ENCODE measurements around the gene OR11A1.

The OR11A1 gene, protein sequence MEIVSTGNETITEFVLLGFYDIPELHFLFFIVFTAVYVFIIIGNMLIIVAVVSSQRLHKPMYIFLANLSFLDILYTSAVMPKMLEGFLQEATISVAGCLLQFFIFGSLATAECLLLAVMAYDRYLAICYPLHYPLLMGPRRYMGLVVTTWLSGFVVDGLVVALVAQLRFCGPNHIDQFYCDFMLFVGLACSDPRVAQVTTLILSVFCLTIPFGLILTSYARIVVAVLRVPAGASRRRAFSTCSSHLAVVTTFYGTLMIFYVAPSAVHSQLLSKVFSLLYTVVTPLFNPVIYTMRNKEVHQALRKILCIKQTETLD

DNA sequence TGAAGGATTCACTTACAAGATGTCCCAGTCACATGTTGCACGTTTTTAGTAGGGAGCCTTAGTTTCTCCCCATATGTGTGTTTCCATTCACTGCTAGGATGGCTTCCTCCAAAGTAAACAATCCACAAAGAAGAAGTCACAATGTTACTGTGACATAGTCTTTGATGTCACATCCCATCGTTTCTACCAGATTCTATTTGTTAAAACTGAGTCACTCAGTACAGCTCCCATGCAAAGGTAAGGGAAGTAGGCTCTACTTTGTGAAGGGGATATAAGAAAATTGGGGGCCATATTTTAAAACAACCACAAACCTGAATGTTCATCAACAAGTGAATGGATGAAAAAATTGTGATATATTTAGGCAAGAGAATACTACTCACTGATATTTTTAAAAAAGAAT is at the start of gene OR11A1, which contains the start of gene OR2H1:
OR11A1 (minus strand) TSS at position 101 of the 400 bp plus-strand sequence. CDS start 29,430 bp downstream, outside the sequence.
OR2H1 (plus strand) TSS at position 185 of the 400 bp plus-strand sequence. CDS start 4,615 bp downstream, outside the sequence.
- DNase-seq, result no peak

- DNase-seq, result no peak
Observed at GRCh38 chr6:29506446-29507067, 49.7 kb upstream of the OR11A1 start.

- no peak for DNase-seq
Observed at GRCh38 chr6:29505808-29506207, 48.9 kb upstream of the OR11A1 start.

- DNase-seq, result no peak
Observed at GRCh38 chr6:29504961-29505360, 48.1 kb upstream of the OR11A1 start.

- no peak for DNase-seq
Observed at GRCh38 chr6:29502597-29502996, 45.7 kb upstream of the OR11A1 start.

DNA sequence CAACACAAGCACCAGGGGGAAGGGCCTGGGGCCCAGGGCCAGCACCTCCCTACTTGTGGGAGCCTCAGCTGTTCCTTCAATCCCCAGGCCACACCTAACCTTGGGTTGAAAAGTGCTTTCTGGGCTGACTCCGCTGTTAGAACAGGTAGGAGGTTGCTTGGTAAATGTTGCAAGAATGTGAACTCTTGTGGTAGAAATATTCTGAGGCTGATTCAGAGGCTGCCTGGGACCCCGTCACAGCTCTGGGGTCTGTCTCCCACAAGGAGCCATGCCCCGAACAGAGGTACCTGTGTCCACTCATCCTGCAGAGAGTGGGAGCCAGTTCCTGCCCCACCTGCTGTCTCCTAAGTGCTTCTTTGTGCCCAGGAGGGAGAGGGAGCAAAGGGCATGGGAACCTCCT is 45.3 kb upstream of the OR11A1 start:
- DNase-seq, result no peak

- DNase-seq, result no peak
Observed at GRCh38 chr6:29501106-29501505, 44.2 kb upstream of the OR11A1 start.

- DNase-seq, result no peak
Observed at GRCh38 chr6:29500594-29500993, 43.7 kb upstream of the OR11A1 start.

- no peak for DNase-seq
Observed at GRCh38 chr6:29499704-29500103, 42.8 kb upstream of the OR11A1 start.

- no peak for DNase-seq
Observed at GRCh38 chr6:29496961-29497360, 40.1 kb upstream of the OR11A1 start.

GRCh38 chr6:29495571-29495970 is 38.7 kb upstream of the OR11A1 start:
- DNase-seq, result no peak

DNA sequence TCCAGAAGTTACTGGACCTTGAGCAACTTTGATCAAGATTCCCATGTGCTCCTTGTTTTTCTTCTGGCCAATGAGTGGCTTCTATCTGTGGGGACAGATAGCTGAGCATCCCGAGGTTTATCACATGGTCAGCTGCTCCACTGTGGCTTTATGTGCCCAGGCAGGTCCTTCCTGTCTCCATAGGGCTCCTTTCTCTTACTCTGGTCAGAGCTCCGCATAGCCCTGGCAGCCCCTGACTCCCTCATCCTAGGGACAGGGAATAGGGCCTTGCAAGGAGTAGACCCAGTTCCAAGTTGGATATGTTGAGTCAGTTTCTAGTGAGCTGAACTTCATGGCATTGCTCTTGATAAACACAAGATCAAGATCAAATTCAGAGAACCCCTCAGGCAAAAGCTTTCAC is 37.3 kb upstream of the OR11A1 start:
- DNase-seq, result no peak

- DNase-seq, result no peak
Observed at GRCh38 chr6:29493261-29493660, 36.4 kb upstream of the OR11A1 start.

GRCh38 chr6:29491574-29491973 is 34.7 kb upstream of the OR11A1 start:
- no peak for DNase-seq

- no peak for DNase-seq
Observed at GRCh38 chr6:29490552-29490951, 33.7 kb upstream of the OR11A1 start.

DNA sequence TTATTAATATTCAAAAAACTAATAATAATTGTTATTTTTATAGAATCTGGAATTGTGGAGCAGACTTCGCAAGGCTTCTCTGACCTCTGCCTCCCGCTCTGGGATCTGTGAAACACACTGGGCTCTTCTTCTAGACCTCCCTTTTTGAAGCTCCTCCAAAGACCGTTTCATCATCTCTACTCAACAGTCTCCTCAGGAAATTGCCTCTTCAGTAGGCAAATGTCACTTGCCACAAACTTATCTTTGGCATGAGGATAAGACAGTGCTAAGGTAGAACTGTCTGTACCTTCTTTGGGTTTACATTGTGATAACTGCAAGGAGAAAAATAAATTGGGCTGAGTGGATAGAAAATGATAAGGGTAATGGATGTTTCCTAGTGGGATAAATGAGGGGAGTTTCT is 33.2 kb upstream of the OR11A1 start:
- DNase-seq, result no peak

DNA sequence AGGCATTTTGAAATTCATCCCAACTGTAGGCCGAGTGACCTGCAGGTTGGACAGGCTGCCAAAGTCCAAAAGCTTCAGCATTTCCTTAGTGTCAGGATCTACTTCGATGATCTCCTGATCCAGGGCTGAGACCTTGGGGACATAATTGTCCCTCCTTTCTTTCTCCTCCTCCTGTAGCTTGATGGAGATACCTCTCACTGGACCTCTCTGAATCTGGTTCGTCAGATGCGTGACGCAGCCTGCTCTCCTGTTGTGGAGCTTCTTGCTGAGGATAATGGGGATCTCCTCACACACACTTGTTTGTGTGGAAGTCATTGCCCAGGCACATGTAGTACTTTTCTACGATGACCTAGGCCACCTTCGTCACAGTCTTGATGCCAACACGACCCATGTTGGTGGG is 32.4 kb upstream of the OR11A1 start:
- DNase-seq, result no peak

- no peak for DNase-seq
Observed at GRCh38 chr6:29488874-29489273, 32.0 kb upstream of the OR11A1 start.

GRCh38 chr6:29487660-29488059 is 30.8 kb upstream of the OR11A1 start, which contains the start of gene MAS1L:
Gene MAS1L, minus strand, starts transcription at chr6:29487956. Its CDS starts 54 bp downstream, at chr6:29487902.
- no peak for DNase-seq

- no peak for DNase-seq
Observed at GRCh38 chr6:29487131-29487530, 30.3 kb upstream of the OR11A1 start.

DNA sequence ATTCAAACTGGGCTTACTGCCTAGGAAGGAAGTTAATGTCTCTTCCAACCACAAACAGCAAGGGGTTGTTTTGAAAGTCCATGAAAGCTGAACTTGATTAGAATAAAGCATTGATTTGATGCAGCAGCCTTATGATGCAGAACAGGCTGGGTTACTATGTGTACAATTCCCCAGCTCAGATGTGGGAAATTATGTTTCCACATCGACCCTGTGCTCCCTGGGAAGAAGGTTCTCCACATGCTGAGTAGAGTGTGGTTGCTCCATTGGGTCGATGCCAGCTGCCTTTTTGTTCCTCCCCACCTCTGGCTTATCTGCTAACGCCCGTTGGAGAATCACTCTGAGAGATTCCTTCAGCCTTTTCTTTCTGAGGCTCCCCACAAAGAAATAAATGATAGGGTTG is 29.7 kb upstream of the OR11A1 start:
- no peak for DNase-seq

DNA sequence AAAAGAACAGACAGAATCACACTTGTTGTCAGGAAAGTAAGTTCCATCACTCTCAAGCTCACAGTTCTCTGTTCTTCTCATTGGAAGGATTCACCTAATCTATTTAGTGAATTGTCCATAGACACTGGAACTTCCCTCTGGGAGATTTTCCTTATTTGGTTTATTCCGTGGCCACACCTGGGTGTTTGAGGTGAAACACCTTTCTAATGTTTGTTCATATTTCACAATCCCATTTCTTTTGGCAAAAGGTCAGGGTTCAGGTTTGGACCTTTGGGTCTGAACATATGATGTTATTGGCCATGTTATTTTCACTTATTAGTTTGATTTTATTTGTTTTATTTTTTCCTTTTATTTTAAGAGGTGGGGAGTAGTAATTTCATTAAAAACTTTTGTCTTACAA is 26.9 kb upstream of the OR11A1 start:
- no peak for DNase-seq

DNA sequence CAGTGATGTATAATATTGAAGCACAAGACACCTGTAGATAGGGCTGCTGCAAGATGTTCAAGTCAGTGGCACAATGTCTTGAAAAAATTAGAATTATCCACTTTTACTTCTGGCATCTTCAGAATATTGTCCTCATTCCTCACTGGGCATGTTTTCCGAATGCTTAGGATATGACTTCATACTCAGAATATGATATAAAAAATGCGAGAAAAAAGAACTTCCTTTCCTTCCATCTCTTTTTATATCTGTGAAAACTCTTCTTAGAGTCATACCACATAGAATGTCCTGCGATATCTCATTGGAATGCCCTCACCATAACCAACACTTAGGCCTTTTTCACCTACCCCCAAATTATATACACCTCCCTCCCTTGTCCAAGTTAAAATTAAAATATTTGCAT is 26.3 kb upstream of the OR11A1 start:
- no peak for DNase-seq

DNA sequence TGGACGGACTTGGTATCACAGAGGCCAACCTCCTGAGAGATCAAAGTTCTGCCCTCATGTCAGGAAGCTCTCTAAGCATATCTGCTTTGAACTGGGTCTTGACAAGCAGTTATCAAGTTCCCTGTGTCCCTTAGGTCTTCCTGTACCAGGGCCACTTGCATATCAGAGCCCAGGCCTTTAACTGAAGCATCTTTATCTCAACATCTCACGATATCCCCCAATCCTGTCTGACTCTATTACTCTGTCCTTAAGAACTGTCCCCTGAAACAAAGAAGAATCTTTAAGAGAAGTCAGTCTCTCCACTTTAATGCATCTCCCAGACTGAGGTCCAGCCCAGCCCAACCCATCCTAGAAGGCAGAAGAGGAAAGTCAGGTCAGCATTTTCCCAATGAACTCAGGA is 22.7 kb upstream of the OR11A1 start:
- no peak for DNase-seq

GRCh38 chr6:29478740-29479139 is 21.9 kb upstream of the OR11A1 start:
- DNase-seq, result no peak

Data from SW 1271 (cell line).